Smooth muscle cell (in vitro differentiated cells): ENCODE measurements around the gene IKZF1. TPM values are rescaled to one million over a fixed set of nuclear protein-coding genes. Genes with fewer than 3 reads are reported as not detected.

Source experiments
- DNase-seq: peaks from one replicate; lab custom pipeline; 2025; ENCODE audit not compliant: unreplicated experiment; lab: John Stamatoyannopoulos, UW
- H2AFZ ChIP-seq: fragments of 200-600 bp; sonication (generic); 2 replicates; pipeline ENCODE4 v1.6.0; 2016; ENCODE audit warnings: antibody characterized with exemption, low read depth, mild to moderate bottlenecking
- H3F3A ChIP-seq: fragments of 200-600 bp; sonication (generic); 2 replicates; pipeline ENCODE4 v1.6.0; 2017; ENCODE audit warnings: antibody characterized with exemption, low read depth
- H3K27ac ChIP-seq: fragments of 200-600 bp; sonication (generic); 2 replicates; pipeline ENCODE4 v1.5.1; 2016; ENCODE audit warnings: low read depth, mild to moderate bottlenecking
- H3K27me3 ChIP-seq: fragments of 200-600 bp; sonication (generic); 2 replicates; pipeline ENCODE4 v1.6.1; 2016; ENCODE audit warnings: low read depth, mild to moderate bottlenecking
- H3K36me3 ChIP-seq: fragments of 200-600 bp; sonication (generic); 2 replicates; pipeline ENCODE4 v1.5.1; 2016; ENCODE audit warnings: low read depth
- H3K4me1 ChIP-seq: fragments of 200-600 bp; sonication (generic); 2 replicates; pipeline ENCODE4 v1.5.1; 2016; ENCODE audit warnings: low read depth
- H3K4me2 ChIP-seq: fragments of 200-600 bp; sonication (generic); 2 replicates; pipeline ENCODE4 v1.6.0; 2016; ENCODE audit warnings: mild to moderate bottlenecking
- H3K4me3 ChIP-seq: fragments of 200-600 bp; sonication (generic); 2 replicates; pipeline ENCODE4 v1.5.1; 2016; ENCODE audit warnings: mild to moderate bottlenecking
- H3K79me2 ChIP-seq: fragments of 200-600 bp; sonication (generic); 2 replicates; pipeline ENCODE4 v1.6.0; 2016; ENCODE audit warnings: low read depth, mild to moderate bottlenecking
- H3K9ac ChIP-seq: fragments of 200-600 bp; sonication (generic); 2 replicates; pipeline ENCODE4 v1.6.0; 2016; ENCODE audit warnings: low read depth
- H3K9me3 ChIP-seq: fragments of 200-600 bp; sonication (generic); replicated peaks from 2 replicates; pipeline ENCODE4 v1.5.1; 2016; ENCODE audit warnings: low read depth
- H4K20me1 ChIP-seq: fragments of 200-600 bp; sonication (generic); 2 replicates; pipeline ENCODE4 v1.6.0; 2016; ENCODE audit warnings: low read depth
- WGBS: methylation state at CpG from one replicate; pipeline ENCODE4 v1.1.7; 2016; ENCODE audit warnings: low lambda C conversion rate; 5-methylcytosine and 5-hydroxymethylcytosine counted together
- polyA plus RNA-seq: library from polyadenylated mRNA; unstranded; fragments of >200 nt; fragmentation: Nextera tagmentation; extraction: Ambion mirVana; gene quantifications from 2 replicates; pipeline ENCODE4 v1.2.1, GENCODE V29; 2016
- total RNA-seq: library from RNA; depleted of rRNA; stranded (reverse); fragments of >200 nt; gene quantifications from 2 replicates; pipeline ENCODE4 v1.2.3, GENCODE V29; 2014
- TF ChIP-seq, protein P1 (sequence below): fragments of 200-600 bp; sonication (generic); IDR thresholded peaks from 2 replicates; pipeline ENCODE4 v1.5.1; 2017; ENCODE audit warnings: borderline replicate concordance, mild to moderate bottlenecking, antibody characterized with exemption; ENCODE audit not compliant: insufficient read depth, poor library complexity, severe bottlenecking

Gene IKZF1
- total and polyA plus RNA-seq, 2 experiments from 2014 or later = not detected

DNA sequence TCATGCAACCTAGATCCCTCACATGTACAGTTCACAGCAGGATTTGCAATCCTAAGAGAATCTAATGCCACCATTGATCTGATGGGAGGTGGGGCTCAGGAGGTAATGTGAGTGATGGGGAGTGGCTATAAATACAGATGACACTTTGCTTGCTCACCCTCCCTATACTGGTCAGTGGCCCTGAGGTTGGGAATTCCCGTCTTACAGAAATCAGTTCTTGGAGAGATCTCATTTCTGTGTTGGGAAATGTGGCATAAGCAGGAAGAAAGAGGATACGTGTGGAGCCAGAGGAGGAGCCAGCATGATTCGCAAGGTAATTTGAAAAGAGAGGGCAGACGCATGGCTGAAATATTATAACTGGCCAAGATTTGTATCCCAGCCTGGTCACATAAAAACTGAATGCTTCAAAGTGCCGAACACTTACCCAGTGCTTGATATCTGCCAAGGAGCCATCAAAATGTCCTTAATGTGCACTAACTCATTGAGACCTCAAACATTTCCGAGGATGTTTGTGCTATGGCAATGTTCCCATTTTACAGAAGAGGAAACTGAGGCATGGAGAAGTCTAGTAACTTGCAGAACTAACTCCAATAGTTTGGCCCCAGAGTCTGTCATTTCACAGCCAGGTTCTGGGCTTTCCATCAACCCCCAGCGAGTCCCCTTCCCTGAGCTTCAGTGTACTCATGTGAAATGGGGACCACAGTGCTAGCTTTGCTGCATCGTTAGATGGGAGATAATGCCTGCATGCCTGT lies 5.5 kb upstream of the IKZF1 start:
- 87% methylated on average over 8 of the region's 8 CpGs for WGBS
- Histone ChIP-seq H3K9me3 (no peaks in the 10 kb centered on the region), H3K9ac (no peak overlapping the region)

DNA sequence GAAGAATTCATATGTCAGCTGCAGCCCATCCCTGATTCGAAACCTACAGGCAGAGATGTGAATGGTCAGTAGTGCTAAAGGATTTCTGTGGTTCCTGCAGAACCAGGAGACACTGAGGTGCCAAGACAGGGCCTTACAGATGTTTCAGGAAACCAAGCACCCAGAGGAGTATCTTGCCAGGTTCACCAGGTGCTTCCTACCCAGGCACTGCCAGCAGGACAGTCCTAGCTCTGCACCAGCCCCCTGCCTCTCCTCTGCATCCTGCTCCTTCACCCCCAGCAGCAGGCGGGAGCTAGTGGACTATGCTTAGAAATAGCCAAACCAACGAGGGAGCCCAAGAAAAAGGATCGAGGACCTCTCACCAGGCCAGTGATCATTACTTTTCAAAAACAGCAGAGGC lies 4.2 kb upstream of the IKZF1 start:
- H3K27me3 ChIP-seq = peaks cover 87% of the 10 kb centered on the region
- no peak overlapping the region for H3K4me2 ChIP-seq
- no peaks in the 10 kb centered on the region for H3K36me3 ChIP-seq
- H3F3A ChIP-seq = no peaks in the 10 kb centered on the region
- H3K4me1 ChIP-seq = peaks cover 4% of the 10 kb centered on the region
- 86% methylated on average over 4 of the region's 4 CpGs for WGBS
- TF ChIP-seq, protein P1, sequence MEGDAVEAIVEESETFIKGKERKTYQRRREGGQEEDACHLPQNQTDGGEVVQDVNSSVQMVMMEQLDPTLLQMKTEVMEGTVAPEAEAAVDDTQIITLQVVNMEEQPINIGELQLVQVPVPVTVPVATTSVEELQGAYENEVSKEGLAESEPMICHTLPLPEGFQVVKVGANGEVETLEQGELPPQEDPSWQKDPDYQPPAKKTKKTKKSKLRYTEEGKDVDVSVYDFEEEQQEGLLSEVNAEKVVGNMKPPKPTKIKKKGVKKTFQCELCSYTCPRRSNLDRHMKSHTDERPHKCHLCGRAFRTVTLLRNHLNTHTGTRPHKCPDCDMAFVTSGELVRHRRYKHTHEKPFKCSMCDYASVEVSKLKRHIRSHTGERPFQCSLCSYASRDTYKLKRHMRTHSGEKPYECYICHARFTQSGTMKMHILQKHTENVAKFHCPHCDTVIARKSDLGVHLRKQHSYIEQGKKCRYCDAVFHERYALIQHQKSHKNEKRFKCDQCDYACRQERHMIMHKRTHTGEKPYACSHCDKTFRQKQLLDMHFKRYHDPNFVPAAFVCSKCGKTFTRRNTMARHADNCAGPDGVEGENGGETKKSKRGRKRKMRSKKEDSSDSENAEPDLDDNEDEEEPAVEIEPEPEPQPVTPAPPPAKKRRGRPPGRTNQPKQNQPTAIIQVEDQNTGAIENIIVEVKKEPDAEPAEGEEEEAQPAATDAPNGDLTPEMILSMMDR = no peak
- no peak overlapping the region for H2AFZ ChIP-seq
- DNase-seq = no peak
- H4K20me1 ChIP-seq = no peaks in the 10 kb centered on the region
- no peaks in the 10 kb centered on the region for H3K79me2 ChIP-seq
- H3K27ac ChIP-seq = no peak overlapping the region
- no peaks in the 10 kb centered on the region for H3K9me3 ChIP-seq
- H3K4me3 ChIP-seq = no peak overlapping the region
- no peak overlapping the region for H3K9ac ChIP-seq

More for the DNA sequence above, 5.5 kb upstream of the IKZF1 start:
- H3K4me1 ChIP-seq = no peaks in the 10 kb centered on the region
- H3K4me2 ChIP-seq = no peak overlapping the region
- no peak overlapping the region for H3K4me3 ChIP-seq
- TF ChIP-seq, protein P1 = no peak
- H3K27me3 ChIP-seq = peaks cover 73% of the 10 kb centered on the region
- no peak overlapping the region for H3K27ac ChIP-seq
- H2AFZ ChIP-seq = no peak overlapping the region
- no peaks in the 10 kb centered on the region for H3K79me2 ChIP-seq
- no peak for DNase-seq
- no peaks in the 10 kb centered on the region for H4K20me1 ChIP-seq
- no peaks in the 10 kb centered on the region for H3K36me3 ChIP-seq
- H3F3A ChIP-seq = no peaks in the 10 kb centered on the region

DNA sequence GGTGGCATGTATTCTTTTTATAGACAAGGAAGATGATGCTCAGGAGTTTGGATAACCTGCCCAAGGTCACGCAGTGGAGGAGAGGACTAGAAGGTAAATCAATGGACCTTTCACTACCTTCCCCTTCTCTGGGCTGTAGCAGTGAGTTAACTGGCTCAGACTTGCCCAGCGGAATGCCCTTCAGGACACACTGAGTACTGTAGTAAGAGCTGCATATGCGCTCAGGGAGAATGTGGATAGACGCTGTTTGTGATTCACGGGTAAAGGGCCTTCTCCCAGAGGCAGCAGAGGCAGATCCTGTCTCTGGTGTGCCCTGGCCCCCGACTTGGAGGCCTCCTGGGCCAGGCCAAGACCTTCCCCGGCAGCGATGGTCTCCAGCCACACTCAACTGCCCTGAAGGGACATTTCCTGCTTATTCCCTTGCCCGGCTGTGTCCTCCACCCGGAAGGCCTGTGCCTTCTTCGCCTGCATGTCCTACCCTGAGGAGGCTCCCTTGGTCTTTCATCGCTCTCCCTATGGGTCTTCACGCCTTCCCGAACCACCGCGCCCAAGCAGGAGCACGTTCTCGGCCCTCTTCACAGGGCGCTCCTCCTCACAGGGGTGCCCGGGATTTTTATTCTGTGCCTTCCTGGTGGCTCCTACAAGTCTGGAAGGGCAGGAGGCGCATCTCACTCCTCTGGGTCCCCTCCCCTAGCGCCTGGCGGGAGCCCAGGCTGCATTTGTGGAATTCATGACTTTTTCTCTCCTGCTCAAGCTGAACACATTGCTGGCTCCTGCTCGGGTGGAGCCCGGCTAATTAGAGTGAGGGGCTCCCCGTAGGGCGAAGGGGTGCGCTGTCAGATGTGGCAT lies 1.8 kb upstream of the IKZF1 start:
- Histone ChIP-seq H3K4me2 (no peak overlapping the region), H3F3A (no peaks in the 10 kb centered on the region), H3K79me2 (no peaks in the 10 kb centered on the region), H3K36me3 (no peaks in the 10 kb centered on the region), H3K27ac (no peak overlapping the region), H3K27me3 (peaks cover 92% of the 10 kb centered on the region), H2AFZ (no peak overlapping the region), H3K4me3 (no peak overlapping the region), H4K20me1 (no peaks in the 10 kb centered on the region), H3K9me3 (no peaks in the 10 kb centered on the region), H3K4me1 (peaks cover 4% of the 10 kb centered on the region), H3K9ac (no peak overlapping the region)
- no peak for DNase-seq
- TF ChIP-seq, protein P1 = no peak
- 80% methylated on average over 28 of the region's 28 CpGs for WGBS
